A549 (cell line): Measurements from ENCODE around the gene OXLD1.

Experiments
- CHD4 ChIP-seq: fragments of 200-600 bp; sonication (generic); IDR thresholded peaks from 2 replicates; pipeline ENCODE4 v1.6.1; 2016; ENCODE audit warnings: antibody characterized with exemption, mild to moderate bottlenecking, borderline replicate concordance
- EP300 ChIP-seq, 2 experiments: fragments of >200 bp; sonication (Bioruptor Twin); formaldehyde crosslinking; IDR thresholded peaks; 2 replicates in 1 of 2; 3 replicates in 1 of 2; pipeline ENCODE4 v1.6.1; 2016 to 2017
- JUN ChIP-seq, 2 experiments: fragments of >200 bp; sonication (Bioruptor Twin); formaldehyde crosslinking; IDR thresholded peaks; 2 replicates in 1 of 2; 3 replicates in 1 of 2; pipeline ENCODE4 v1.6.1; 2016 to 2017
- KDM1A ChIP-seq: fragments of 200-600 bp; sonication (generic); IDR thresholded peaks from 2 replicates; pipeline ENCODE4 v1.6.1; 2016; ENCODE audit warnings: low read depth, mild to moderate bottlenecking
- POLR2A ChIP-seq: IDR thresholded peaks from 2 replicates; pipeline ENCODE4 v1.6.1; 2012; ENCODE audit warnings: mild to moderate bottlenecking, low read length
- ZFP36 ChIP-seq: fragments of 450-650 bp; IDR thresholded peaks from 2 replicates; pipeline ENCODE4 v1.6.1; 2014; ENCODE audit warnings: borderline replicate concordance; ENCODE audit not compliant: partially characterized antibody
- TF ChIP-seq, protein P1 (sequence below): fragments of >200 bp; sonication (Bioruptor Twin); formaldehyde crosslinking; IDR thresholded peaks from 3 replicates; pipeline ENCODE4 v1.5.1; 2016
- TF ChIP-seq, protein P2 (sequence below): IDR thresholded peaks from 2 replicates; pipeline ENCODE4 v1.6.1; 2012

DNA sequence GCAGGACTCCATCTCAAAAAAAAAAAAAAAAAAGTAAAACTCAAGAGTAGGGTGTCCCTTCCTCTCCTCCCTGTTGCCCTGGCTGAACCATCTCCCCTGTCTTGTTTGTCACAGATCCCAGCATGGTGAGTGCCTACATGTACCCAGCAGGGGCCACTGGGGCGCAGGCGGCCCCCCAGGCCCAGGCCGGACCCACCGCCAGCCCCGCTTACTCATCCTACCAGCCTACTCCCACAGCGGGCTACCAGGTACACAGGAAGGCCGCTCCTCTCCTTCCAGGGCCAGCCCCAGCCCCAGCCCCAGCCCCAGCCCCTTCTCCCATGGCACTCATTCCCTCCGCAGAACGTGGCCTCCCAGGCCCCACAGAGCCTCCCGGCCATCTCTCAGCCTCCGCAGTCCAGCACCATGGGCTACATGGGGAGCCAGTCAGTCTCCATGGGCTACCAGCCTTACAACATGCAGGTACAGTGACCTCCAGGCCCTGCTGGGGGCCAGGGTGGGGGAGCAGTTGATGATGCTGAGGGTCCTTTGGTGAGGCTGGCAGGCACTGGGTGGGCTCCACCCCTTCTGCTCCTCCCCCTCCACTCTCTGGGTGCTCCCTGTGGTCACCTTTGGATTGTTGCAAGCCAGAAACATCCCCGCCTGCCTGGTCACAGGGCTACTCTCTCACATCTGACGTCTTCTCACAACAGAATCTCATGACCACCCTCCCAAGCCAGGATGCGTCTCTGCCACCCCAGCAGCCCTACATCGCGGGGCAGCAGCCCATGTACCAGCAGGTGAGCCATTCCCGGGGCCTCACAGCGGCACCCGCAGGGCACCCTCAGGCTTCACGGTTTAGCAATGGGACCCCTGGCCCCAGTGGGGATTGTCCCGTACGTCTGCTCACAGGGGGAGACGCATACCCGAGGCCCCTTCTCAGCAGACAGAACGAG, 34.2 kb upstream of the OXLD1 start:
- TF ChIP-seq, protein P1, sequence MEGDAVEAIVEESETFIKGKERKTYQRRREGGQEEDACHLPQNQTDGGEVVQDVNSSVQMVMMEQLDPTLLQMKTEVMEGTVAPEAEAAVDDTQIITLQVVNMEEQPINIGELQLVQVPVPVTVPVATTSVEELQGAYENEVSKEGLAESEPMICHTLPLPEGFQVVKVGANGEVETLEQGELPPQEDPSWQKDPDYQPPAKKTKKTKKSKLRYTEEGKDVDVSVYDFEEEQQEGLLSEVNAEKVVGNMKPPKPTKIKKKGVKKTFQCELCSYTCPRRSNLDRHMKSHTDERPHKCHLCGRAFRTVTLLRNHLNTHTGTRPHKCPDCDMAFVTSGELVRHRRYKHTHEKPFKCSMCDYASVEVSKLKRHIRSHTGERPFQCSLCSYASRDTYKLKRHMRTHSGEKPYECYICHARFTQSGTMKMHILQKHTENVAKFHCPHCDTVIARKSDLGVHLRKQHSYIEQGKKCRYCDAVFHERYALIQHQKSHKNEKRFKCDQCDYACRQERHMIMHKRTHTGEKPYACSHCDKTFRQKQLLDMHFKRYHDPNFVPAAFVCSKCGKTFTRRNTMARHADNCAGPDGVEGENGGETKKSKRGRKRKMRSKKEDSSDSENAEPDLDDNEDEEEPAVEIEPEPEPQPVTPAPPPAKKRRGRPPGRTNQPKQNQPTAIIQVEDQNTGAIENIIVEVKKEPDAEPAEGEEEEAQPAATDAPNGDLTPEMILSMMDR, result no peak
- TF ChIP-seq POLR2A (no peak), ZFP36 (no peak), KDM1A (no peak), JUN (IDR thresholded peaks at IDR 0.05) (no peak), EP300 (IDR thresholded peaks at IDR 0.05) (no peak), CHD4 (no peak)
- TF ChIP-seq, protein P2, sequence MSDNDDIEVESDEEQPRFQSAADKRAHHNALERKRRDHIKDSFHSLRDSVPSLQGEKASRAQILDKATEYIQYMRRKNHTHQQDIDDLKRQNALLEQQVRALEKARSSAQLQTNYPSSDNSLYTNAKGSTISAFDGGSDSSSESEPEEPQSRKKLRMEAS, result no peak
